AG10803 (cell line): ENCODE measurements around the gene CENPM.

ENCODE experiments used
- DNase-seq: peaks from one replicate; pipeline ENCODE4 v3.0.0; 2010; ENCODE audit warnings: low read depth
- H3K4me3 ChIP-seq: 2 replicates; pipeline ENCODE4 v1.5.1; 2011; ENCODE audit warnings: mild to moderate bottlenecking, low read length, control low read depth
- CTCF ChIP-seq: conservative IDR thresholded peaks from 2 replicates; pipeline ENCODE4 v1.5.1; 2011; ENCODE audit warnings: mild to moderate bottlenecking, low read length, control low read depth, inconsistent platforms

CENPM gene

GRCh38 chr22:41907436-41908401 is 39.2 kb downstream of the CENPM start:
- DNase-seq, result no peak
- TF ChIP-seq CTCF, result no peak
- H3K4me3 ChIP-seq, result no peak overlapping the region

- DNase-seq, result no peak
- H3K4me3 ChIP-seq, result no peak overlapping the region
- no peak for TF ChIP-seq CTCF
These were observed 40.1 kb downstream of the CENPM start for GRCh38 chr22:41906822-41907221.

GRCh38 chr22:41905411-41906202 is 41.3 kb downstream of the CENPM start:
- H3K4me3 ChIP-seq, result no peak overlapping the region
- TF ChIP-seq CTCF, result no peak
- no peak for DNase-seq

- no peak overlapping the region for H3K4me3 ChIP-seq
- TF ChIP-seq CTCF, result no peak
- no peak for DNase-seq
These were observed 42.2 kb downstream of the CENPM start for GRCh38 chr22:41904450-41905410.

GRCh38 chr22:41902932-41903421 is 44.0 kb downstream of the CENPM start:
- no peak for DNase-seq
- no peak for TF ChIP-seq CTCF
- no peak overlapping the region for H3K4me3 ChIP-seq

- no peak overlapping the region for H3K4me3 ChIP-seq
- TF ChIP-seq CTCF, result no peak
- DNase-seq, result no peak
These were observed 44.9 kb downstream of the CENPM start for GRCh38 chr22:41902016-41902415.
